IMR-90 (cell line): Measurements from ENCODE around the gene DCLRE1A. TPM values are rescaled to one million over a fixed set of nuclear protein-coding genes. Genes with fewer than 3 reads are reported as not detected.
"Not testable (repeated sequence)": the region's sequence is repeated elsewhere in the genome, so short reads cannot be mapped to it uniquely, and the experiment has no call there.

ENCODE experiments used
- ATAC-seq: fragments of 200-7000 bp; cut with Tn5 transposase; 2 replicates; pipeline ENCODE4 v1.9.1; 2020; ENCODE audit warnings: low read depth, mild to moderate bottlenecking, moderate library complexity
- BruUV-seq: library from RNA; stranded (reverse); fragments of 400-500 nt; replicated peaks from 2 replicates; lab custom pipeline; 2021; lab: Mats Ljungman, UMichigan
- CTCF ChIA-PET: fragments of 300-600 bp; formaldehyde crosslinking; extraction: SDS; loops from one replicate; lab custom pipeline; 2021; ENCODE audit warnings: antibody characterized with exemption; lab: Yijun Ruan, JAX
- POLR2A ChIA-PET: fragments of 300-600 bp; sonication (Branson Sonifier 250); formaldehyde crosslinking; loops from one replicate; lab custom pipeline; 2022; ENCODE audit warnings: antibody characterized with exemption; ENCODE audit not compliant: unreplicated experiment; lab: Charles Lee
- DNase-seq: peaks from one replicate; pipeline ENCODE4 v3.0.0; 2013
- H2AFZ ChIP-seq: replicated peaks from 2 replicates; pipeline ENCODE3; 2013; ENCODE audit warnings: low read length, mild to moderate bottlenecking; ENCODE audit not compliant: poor library complexity
- H2AK5ac ChIP-seq: 2 replicates; pipeline ENCODE4 v1.6.1; 2013; ENCODE audit warnings: low read depth, low read length, inconsistent platforms
- H2AK9ac ChIP-seq: replicated peaks from 2 replicates; pipeline ENCODE3; 2013; ENCODE audit warnings: mild to moderate bottlenecking, low read depth, low read length, moderate library complexity; ENCODE audit not compliant: poor library complexity
- H2BK120ac ChIP-seq: 2 replicates; pipeline ENCODE4 v1.6.1; 2013; ENCODE audit warnings: low read depth, low read length, inconsistent platforms
- H2BK15ac ChIP-seq: 3 replicates; pipeline ENCODE4 v1.6.1; 2013; ENCODE audit warnings: low read depth, low read length, inconsistent platforms
- H2BK20ac ChIP-seq: 2 replicates; pipeline ENCODE4 v1.6.1; 2013; ENCODE audit warnings: low read depth, mild to moderate bottlenecking, inconsistent platforms, low read length, moderate library complexity
- H2BK5ac ChIP-seq: 2 replicates; pipeline ENCODE4 v1.6.1; 2013; ENCODE audit warnings: mild to moderate bottlenecking, low read depth, low read length, inconsistent platforms; ENCODE audit not compliant: poor library complexity, severe bottlenecking
- H3K14ac ChIP-seq: replicated peaks from 2 replicates; pipeline ENCODE4 v1.6.1; 2013; ENCODE audit warnings: low read depth, low read length, inconsistent platforms
- H3K18ac ChIP-seq: 2 replicates; pipeline ENCODE4 v1.6.1; 2013; ENCODE audit warnings: low read depth, low read length, control low read depth
- H3K23ac ChIP-seq: 2 replicates; pipeline ENCODE4 v1.6.1; 2013; ENCODE audit warnings: low read depth, low read length, inconsistent platforms
- H3K27ac ChIP-seq: 2 replicates; pipeline ENCODE4 v1.5.1; 2013; ENCODE audit warnings: mild to moderate bottlenecking, control low read depth, low read length; ENCODE audit not compliant: insufficient read depth
- H3K27me3 ChIP-seq: 2 replicates; pipeline ENCODE4 v1.6.1; 2013; ENCODE audit warnings: low read length; ENCODE audit not compliant: control insufficient read depth, insufficient read depth
- H3K36me3 ChIP-seq: 2 replicates; pipeline ENCODE4 v1.6.1; 2013; ENCODE audit warnings: low read length, mixed read lengths; ENCODE audit not compliant: control insufficient read depth, insufficient read depth
- H3K4ac ChIP-seq: 2 replicates; pipeline ENCODE4 v1.6.1; 2013; ENCODE audit warnings: low read depth, low read length, inconsistent platforms
- H3K4me1 ChIP-seq: 2 replicates; pipeline ENCODE4 v1.6.1; 2013; ENCODE audit warnings: low read length, mixed read lengths; ENCODE audit not compliant: control insufficient read depth, insufficient read depth
- H3K4me2 ChIP-seq: 2 replicates; pipeline ENCODE4 v1.6.1; 2013; ENCODE audit warnings: low read depth, mild to moderate bottlenecking, control low read depth, low read length, moderate library complexity
- H3K4me3 ChIP-seq: 2 replicates; pipeline ENCODE4 v1.5.1; 2013; ENCODE audit warnings: low read depth, mild to moderate bottlenecking, control low read depth, low read length, moderate library complexity; ENCODE audit not compliant: insufficient read depth
- H3K56ac ChIP-seq: 2 replicates; pipeline ENCODE4 v1.6.1; 2013; ENCODE audit warnings: low read length, inconsistent platforms; ENCODE audit not compliant: insufficient read depth; ENCODE audit errors: extremely low read depth
- H3K79me1 ChIP-seq, 2 experiments: 2 replicates each; pipeline ENCODE4 v1.6.1; 2013; ENCODE audit warnings: low read length in 2 of 2, inconsistent platforms in 1 of 2, low read depth in 1 of 2
- H3K9ac ChIP-seq: 2 replicates; pipeline ENCODE4 v1.6.1; 2013; ENCODE audit warnings: low read depth, low read length, control low read depth
- H3K9me1 ChIP-seq: 2 replicates; pipeline ENCODE4 v1.6.1; 2013; ENCODE audit warnings: low read length, inconsistent platforms; ENCODE audit not compliant: insufficient read depth
- H3K9me3 ChIP-seq: 2 replicates; pipeline ENCODE4 v1.6.1; 2013; ENCODE audit warnings: low read length; ENCODE audit not compliant: control insufficient read depth, insufficient read depth
- H4K20me1 ChIP-seq: 2 replicates; pipeline ENCODE4 v1.6.1; 2013; ENCODE audit warnings: low read length, inconsistent platforms; ENCODE audit not compliant: insufficient read depth
- H4K5ac ChIP-seq: 2 replicates; pipeline ENCODE4 v1.6.1; 2013; ENCODE audit warnings: mild to moderate bottlenecking, low read depth, low read length, control low read depth
- H4K8ac ChIP-seq, 2 experiments: 2 replicates each; pipeline ENCODE4 v1.6.1; 2013; ENCODE audit warnings: low read depth in 2 of 2, low read length in 2 of 2, control low read depth in 1 of 2, inconsistent platforms in 1 of 2
- H4K91ac ChIP-seq: 2 replicates; pipeline ENCODE4 v1.6.1; 2013; ENCODE audit warnings: low read depth, low read length, inconsistent platforms; ENCODE audit not compliant: insufficient read depth
- WGBS, 2 experiments: methylation state at CpG; one replicate each; pipeline versions ENCODE4 v1.1.5 to v1.1.7; 2013; ENCODE audit warnings: missing lambda C conversion rate in 2 of 2; ENCODE audit not compliant: insufficient read length in 1 of 2; ENCODE audit errors: extremely low coverage in 2 of 2; 5-methylcytosine and 5-hydroxymethylcytosine counted together
- dilution Hi-C: fragments of 300-500 bp; cut with HindIII; formaldehyde crosslinking; loops from one replicate; pipeline ENCODE4 v1.14.3; 2018; ENCODE audit warnings: low sequenced_read_pairs; ENCODE audit not compliant: unreplicated experiment
- in situ Hi-C: fragments of 300-500 bp; cut with MboI; formaldehyde crosslinking; loops from 3 replicates; pipeline ENCODE4 v1.14.3; 2019; ENCODE audit warnings: low sequenced_read_pairs, inconsistent platforms, mixed read lengths
- intact Hi-C: fragments of 100-400 bp; cut with micrococcal nuclease; formaldehyde crosslinking; loops from 2 replicates; pipeline ENCODE4 v1.10.0; 2022
- polyA plus RNA-seq, 3 experiments: library from polyadenylated mRNA; depleted of rRNA; stranded (reverse); fragments of >200 nt; gene quantifications; 2 replicates each; pipeline ENCODE4 v1.2.3, GENCODE V29; 2012; ENCODE audit warnings: low replicate concordance in 1 of 3
- total RNA-seq: library from RNA; depleted of rRNA; stranded (reverse); fragments of >200 nt; gene quantifications from 2 replicates; pipeline ENCODE4 v1.2.3, GENCODE V29; 2012

The DCLRE1A gene
- total and polyA plus RNA-seq, 2 of the 4 experiments (the other 2 are of a cell fraction), result 3.1 to 6.3 TPM

DNA sequence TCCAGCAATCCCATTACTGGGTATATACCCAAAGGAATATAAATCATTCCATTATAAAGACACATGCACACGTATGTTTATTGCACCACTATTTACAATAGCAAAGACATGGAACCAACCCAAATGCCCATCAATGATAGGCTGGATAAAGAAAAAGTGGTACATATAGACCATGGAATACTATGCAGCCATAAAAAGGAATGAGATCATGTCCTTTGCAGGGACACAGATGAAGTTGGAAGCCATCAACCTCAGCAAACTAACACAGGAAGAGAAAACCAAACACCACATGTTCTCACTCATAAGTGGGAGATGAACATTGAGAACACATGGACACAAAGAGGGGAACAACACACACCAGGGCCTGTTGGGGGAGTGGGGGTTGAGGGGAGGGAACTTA lies 39.2 kb downstream of the DCLRE1A start:
- H3K9ac ChIP-seq, H2AK5ac ChIP-seq, in situ Hi-C loops, DNase-seq, H3K23ac ChIP-seq, H3K4me1 ChIP-seq, dilution Hi-C loops, H3K9me1 ChIP-seq, H3K36me3 ChIP-seq, BruUV-seq, H3K14ac ChIP-seq, H2BK120ac ChIP-seq, H2BK15ac ChIP-seq, CTCF ChIA-PET, H3K79me1 ChIP-seq, intact Hi-C loops, H4K8ac ChIP-seq, H3K4me2 ChIP-seq, H2BK5ac ChIP-seq, H3K4ac ChIP-seq, ATAC-seq, H3K27me3 ChIP-seq, H3K56ac ChIP-seq, H3K27ac ChIP-seq, H4K91ac ChIP-seq, H4K20me1 ChIP-seq, H2AFZ ChIP-seq, H3K9me3 ChIP-seq, H3K4me3 ChIP-seq, H4K5ac ChIP-seq, H2AK9ac ChIP-seq, H2BK20ac ChIP-seq, H3K18ac ChIP-seq, POLR2A ChIA-PET: not testable (repeated sequence)
- no CpG with 5 or more reads among the region's 1 CpG for WGBS, 2 experiments
